Cardiac muscle cell (in vitro differentiated cells and primary cell): ENCODE measurements around the gene PXMP2. TPM values are rescaled to one million over a fixed set of nuclear protein-coding genes. Genes with fewer than 3 reads are reported as not detected.
"Not testable (repeated sequence)": the region's sequence is repeated elsewhere in the genome, so short reads cannot be mapped to it uniquely, and the experiment has no call there.

ENCODE experiments used
- DNase-seq, 2 donors: peaks; one replicate each; pipeline versions ENCODE4 v3.0.0 to v3.0.0-alpha.2; 2010 to 2017; ENCODE audit warnings: low read depth in 1 of 2, low spot score in 1 of 2
- H3K27ac ChIP-seq: fragments of 200-600 bp; sonication (generic); 2 replicates; pipeline ENCODE4 v1.5.1; 2016
- H3K27me3 ChIP-seq: fragments of 200-600 bp; sonication (generic); 2 replicates; pipeline ENCODE4 v1.6.0; 2016; ENCODE audit warnings: control low read depth
- H3K36me3 ChIP-seq: fragments of 200-600 bp; sonication (generic); 2 replicates; pipeline ENCODE4 v1.5.1; 2016; ENCODE audit warnings: control low read depth
- H3K4me1 ChIP-seq: fragments of 200-600 bp; sonication (generic); 2 replicates; pipeline ENCODE4 v1.8.1; 2017; ENCODE audit warnings: low read depth, mild to moderate bottlenecking, mixed run types
- H3K4me3 ChIP-seq: fragments of 200-600 bp; sonication (generic); 2 replicates; pipeline ENCODE4 v1.5.1; 2016; ENCODE audit warnings: mild to moderate bottlenecking
- H3K9me3 ChIP-seq: fragments of 200-600 bp; sonication (generic); 2 replicates; pipeline ENCODE4 v1.5.1; 2017; ENCODE audit warnings: low read depth, mild to moderate bottlenecking, control low read depth
- CTCF ChIP-seq: IDR thresholded peaks from 2 replicates; pipeline ENCODE4 v1.5.1; 2012; ENCODE audit warnings: low read depth, mild to moderate bottlenecking, low read length
- polyA plus RNA-seq: library from polyadenylated mRNA; unstranded; fragments of >200 nt; fragmentation: Nextera tagmentation; extraction: Ambion mirVana; gene quantifications from 2 replicates; pipeline ENCODE4 v1.2.1, GENCODE V29; 2016
- total RNA-seq: library from RNA; depleted of rRNA; stranded (reverse); fragments of >200 nt; gene quantifications from 2 replicates; pipeline ENCODE4 v1.2.3, GENCODE V29; 2016

The PXMP2 gene
- total and polyA plus RNA-seq, 2 experiments from 2014 or later, result 41.6 to 111 TPM

- Histone ChIP-seq H3K27me3 (no peaks in the 10 kb centered on the region), H3K4me1 (no peaks in the 10 kb centered on the region), H3K9me3 (no peaks in the 10 kb centered on the region), H3K36me3 (peaks cover 8% of the 10 kb centered on the region), H3K4me3 (no peak overlapping the region), H3K27ac (no peak overlapping the region)
- TF ChIP-seq CTCF, result no peak
- no peak for DNase-seq
These were observed 9.9 kb upstream of the PXMP2 start for GRCh38 chr12:132677492-132677891.

- TF ChIP-seq CTCF, result no peak
- Histone ChIP-seq H3K27me3 (peaks cover 8% of the 10 kb centered on the region), H3K27ac (no peak overlapping the region), H3K4me1 (peaks cover 7% of the 10 kb centered on the region), H3K4me3 (no peak overlapping the region), H3K36me3 (no peaks in the 10 kb centered on the region), H3K9me3 (no peaks in the 10 kb centered on the region)
- DNase-seq, result no peak
These were observed 2.0 kb upstream of the PXMP2 start for GRCh38 chr12:132685400-132685799.

GRCh38 chr12:132686825-132687210, 569 bp upstream of the PXMP2 start:
- Histone ChIP-seq H3K4me1 (peaks cover 7% of the 10 kb centered on the region), H3K27ac (peak overlapping the region; percentile 76), H3K27me3 (peaks cover 8% of the 10 kb centered on the region), H3K9me3 (no peaks in the 10 kb centered on the region), H3K4me3 (peak overlapping the region; percentile 77), H3K36me3 (no peaks in the 10 kb centered on the region)
- DNase-seq, result no peak
- TF ChIP-seq CTCF, result no peak

- Histone ChIP-seq H3K27ac (no peak overlapping the region), H3K9me3 (no peaks in the 10 kb centered on the region), H3K4me1 (peaks cover 7% of the 10 kb centered on the region), H3K27me3 (peaks cover 8% of the 10 kb centered on the region), H3K36me3 (no peaks in the 10 kb centered on the region), H3K4me3 (peak overlapping the region; percentile 11)
- TF ChIP-seq CTCF, result no peak
- DNase-seq, result no peak
These were observed 1.8 kb downstream of the PXMP2 start for GRCh38 chr12:132689227-132689626.

GRCh38 chr12:132690112-132690511, 2.7 kb downstream of the PXMP2 start:
- no peak overlapping the region for H3K4me3 ChIP-seq
- no peak for DNase-seq
- H3K27ac ChIP-seq, result no peak overlapping the region
- peaks cover 7% of the 10 kb centered on the region for H3K4me1 ChIP-seq
- no peaks in the 10 kb centered on the region for H3K36me3 ChIP-seq
- no peaks in the 10 kb centered on the region for H3K9me3 ChIP-seq
- no peak for TF ChIP-seq CTCF
- peaks cover 8% of the 10 kb centered on the region for H3K27me3 ChIP-seq

- not testable (repeated sequence) for DNase-seq, H3K36me3 ChIP-seq, H3K4me3 ChIP-seq, H3K4me1 ChIP-seq, H3K9me3 ChIP-seq, H3K27me3 ChIP-seq
- H3K27ac ChIP-seq, result peak overlapping the region; percentile 34
These were observed 4.6 kb downstream of the PXMP2 start for GRCh38 chr12:132692030-132692429.

- not testable (repeated sequence) for H3K4me3 ChIP-seq, H3K4me1 ChIP-seq, H3K36me3 ChIP-seq, H3K27ac ChIP-seq, DNase-seq, H3K27me3 ChIP-seq, H3K9me3 ChIP-seq
These were observed 7.5 kb downstream of the PXMP2 start for GRCh38 chr12:132694888-132695287.
